NOMO-1 (cell line): ENCODE data around the gene FGF14.

ENCODE experiments used
- DNase-seq, 2 experiments: peaks; one replicate each; lab custom pipeline; 2025; ENCODE audit not compliant: unreplicated experiment in 2 of 2; lab: John Stamatoyannopoulos, UW

Gene FGF14

DNA sequence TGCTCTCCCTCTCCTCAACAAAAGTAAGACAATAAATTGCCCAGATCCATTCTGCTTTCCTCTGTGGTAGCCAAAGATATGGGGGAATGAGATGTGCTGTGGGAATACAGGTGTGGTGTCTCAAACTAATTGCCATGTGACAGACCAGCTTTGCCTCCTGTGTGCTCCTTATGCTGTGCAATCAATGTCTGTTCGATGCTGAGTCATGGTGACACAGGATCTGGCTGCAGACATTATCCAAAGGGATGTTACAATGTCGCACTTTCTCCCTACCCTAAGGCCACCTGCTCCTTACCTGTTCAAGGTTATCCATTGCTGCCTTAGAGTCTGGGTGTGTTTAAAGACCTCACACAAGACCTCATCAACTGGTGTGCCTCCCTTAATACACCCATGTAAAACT lies 32.5 kb downstream of the FGF14 start:
- DNase-seq, result no peak

DNA sequence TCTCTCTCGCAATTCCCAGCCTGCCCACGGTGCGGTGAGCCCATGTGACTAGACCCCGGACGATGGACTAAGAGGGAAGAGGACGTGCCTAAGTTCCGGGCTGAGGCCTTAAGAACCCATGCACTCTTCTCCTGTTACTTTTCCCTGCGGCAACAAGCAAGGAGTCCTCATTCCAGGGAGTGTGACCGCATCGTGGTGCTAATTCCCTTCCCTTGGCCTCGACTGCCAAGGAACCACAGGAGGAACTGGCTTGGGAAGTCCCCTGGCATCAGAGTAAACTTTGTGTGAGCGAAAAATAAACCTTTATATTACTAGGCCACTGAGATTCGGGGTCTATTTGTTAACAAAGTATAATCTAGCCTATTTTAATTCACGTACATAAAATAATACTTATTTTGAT lies 34.0 kb downstream of the FGF14 start:
- no peak for DNase-seq

DNA sequence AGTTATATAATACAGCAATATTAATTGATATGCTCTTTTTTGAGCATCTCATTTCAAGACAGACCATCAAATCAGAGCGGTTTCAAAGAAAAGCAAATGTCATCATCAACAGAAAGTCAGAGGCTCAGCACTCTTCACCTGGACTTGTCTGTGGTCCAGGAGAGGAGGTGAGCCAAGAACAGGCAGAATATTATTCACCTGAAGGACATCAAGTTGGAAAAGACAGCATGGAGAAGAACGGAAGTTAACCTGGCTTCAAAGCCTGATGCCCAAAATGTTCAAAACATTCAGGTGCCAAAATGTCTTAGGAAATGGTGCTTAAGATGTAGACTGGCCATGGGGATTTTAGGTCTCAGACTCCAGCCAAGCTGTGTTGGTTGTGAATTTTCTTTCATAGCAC lies 40.7 kb downstream of the FGF14 start:
- no peak for DNase-seq

- DNase-seq, result no peak
These were observed 42.6 kb downstream of the FGF14 start for GRCh38 chr13:102359264-102359663.

DNA sequence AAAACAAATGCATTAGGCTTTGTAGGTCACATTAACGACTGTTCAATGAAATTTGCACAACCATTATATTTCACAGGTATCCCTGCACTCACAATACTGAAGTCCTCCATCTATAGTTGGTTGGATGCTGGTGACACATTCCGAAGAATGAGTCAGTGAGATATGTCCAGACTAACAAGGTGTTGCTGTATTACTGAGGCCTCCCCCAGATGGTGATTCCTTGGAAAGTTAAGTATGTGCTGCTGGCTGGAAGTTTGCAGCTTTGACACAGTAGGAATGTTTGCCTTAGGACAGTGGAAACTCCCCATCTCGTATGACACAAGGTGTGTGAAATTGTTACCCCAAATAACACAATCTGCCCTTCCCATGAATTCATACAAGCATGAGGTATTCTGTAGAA lies 46.6 kb downstream of the FGF14 start:
- no peak for DNase-seq

DNA sequence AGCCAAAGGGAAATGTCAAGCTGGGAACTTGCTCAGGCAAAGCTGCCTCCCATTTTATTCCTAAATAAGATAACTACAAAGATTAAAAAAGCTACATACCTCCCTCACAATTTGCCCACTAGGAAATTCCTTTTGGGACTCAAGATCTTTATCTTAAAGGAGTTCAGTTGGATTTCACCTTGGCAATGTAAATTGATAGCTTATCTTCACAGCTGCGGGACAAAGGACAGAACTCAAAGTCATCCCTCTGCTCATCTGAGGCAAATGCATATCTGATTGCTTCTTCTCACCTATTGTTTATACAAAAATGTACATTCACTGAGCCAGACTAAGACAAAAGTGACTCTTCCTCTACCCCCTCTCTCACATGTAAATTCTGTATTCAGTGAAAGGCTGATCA lies 47.8 kb downstream of the FGF14 start:
- DNase-seq, result no peak

GRCh38 chr13:102351521-102351920 lies 50.3 kb downstream of the FGF14 start:
- no peak for DNase-seq

DNA sequence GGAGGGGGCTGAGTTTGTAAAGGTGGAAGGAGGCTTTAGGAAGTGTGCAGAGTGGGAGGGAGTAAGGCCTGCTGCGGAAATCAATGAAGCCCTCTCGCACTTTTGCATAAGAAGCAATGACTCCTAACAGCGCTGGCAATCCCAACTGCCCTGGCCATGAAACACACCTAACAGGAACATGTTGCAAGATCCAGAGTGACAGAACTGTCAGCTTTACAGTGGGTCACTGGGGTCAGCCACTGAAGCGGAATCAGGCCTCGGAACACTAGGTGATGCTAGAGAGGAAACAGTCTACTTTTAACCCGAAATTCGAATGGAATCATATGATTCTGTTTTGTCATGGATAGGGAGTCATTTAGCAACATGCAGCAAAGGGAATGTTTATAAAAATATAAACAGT lies 54.4 kb downstream of the FGF14 start:
- no peak for DNase-seq

- no peak for DNase-seq
These were observed 55.1 kb downstream of the FGF14 start for GRCh38 chr13:102346769-102347168.

DNA sequence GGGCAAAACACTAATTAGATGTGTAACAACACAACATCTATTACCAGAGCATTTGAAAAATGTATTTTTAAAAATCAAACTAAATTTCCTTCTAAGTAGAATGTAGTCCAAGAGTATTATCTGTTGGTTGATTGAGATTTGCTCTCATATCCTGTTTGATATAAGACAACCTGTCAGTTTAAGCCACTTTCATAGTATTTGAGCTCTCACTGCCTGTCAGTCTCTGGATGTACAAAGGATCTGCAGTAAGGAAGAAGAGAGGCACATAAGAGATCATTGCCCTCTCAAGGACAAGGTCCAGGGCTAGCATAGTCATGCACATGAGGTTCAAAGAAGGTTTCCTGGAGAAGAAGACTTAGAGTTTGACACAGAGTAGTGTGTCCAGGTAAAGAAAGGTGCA lies 57.4 kb downstream of the FGF14 start:
- DNase-seq, result no peak

DNA sequence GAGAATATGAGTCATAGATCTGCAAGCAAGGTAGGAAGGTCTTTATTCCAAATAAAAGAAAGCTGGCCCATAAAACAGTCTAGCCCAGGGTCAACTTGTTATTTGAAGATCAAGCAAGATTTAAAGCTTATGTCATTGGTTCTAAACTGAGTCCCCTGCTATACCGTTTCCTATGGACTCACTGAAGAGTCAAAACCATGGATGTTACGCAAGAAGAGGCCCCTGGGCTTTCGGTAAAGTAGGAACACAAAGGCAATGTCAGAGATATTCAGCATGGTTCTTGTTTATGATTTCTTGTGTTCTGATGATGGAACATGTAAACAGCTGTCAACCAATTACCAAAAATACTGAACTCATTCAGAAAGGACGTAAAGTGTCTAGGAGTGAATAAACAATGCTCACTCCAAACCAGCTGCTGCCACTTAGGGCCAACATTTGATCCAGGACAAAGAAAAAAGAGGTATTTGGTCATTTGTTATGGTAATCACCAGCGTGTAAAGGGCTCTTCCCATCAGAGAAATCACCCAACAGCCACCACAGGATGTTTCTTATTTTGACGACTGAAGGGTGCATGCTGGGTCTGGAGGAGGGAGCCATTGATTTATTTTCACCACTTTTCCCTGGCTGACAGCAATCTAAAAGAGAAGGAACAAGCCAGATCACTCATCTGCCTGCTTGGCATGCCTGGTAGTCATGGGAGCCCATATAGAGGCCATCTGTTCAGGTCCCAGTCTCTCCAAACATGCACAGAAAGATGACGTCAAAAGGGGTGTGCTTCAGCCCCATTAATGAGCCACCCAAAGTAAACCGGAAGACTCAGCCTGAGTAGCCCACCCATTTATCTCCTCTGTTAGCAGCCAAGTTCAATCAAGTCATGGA lies 68.3 kb downstream of the FGF14 start:
- no peak for DNase-seq

GRCh38 chr13:102328909-102329308 lies 72.9 kb downstream of the FGF14 start:
- DNase-seq, result no peak

GRCh38 chr13:102327119-102327617 lies 74.7 kb downstream of the FGF14 start:
- DNase-seq, result no peak

DNA sequence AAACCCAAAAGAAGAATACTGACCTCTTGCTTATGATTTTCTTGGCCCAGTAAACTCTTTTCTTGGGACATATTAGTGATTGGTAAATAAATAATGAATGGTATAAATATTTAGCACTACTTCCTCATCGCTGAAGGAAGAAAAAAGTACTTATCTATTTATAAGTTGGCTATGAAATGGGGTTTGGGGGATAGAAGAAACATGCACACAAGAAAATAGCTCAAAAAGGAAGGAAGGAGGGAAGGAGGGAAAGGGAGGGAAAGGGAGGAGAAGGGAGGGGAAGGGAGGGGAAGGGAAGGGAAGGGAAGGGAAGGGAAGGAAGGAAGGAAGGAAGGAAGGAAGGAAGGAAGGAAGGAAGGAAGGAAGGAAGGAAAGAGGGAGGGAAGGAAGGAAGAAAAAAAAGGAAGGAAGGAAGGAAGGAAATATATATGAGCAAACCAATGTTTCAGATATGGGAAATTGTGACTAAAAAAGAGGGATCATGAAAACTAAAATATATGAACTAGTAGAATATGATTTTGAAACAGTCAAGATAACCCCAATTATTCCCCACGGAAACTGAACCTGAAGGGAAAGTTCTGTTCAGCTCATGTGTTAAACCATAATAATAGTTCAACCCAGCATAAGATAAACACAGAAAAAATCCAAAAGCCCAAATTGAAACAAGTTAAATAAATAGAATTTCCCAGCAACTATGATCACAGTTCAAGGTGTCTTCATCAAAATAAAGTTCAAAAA lies 75.3 kb downstream of the FGF14 start:
- no peak for DNase-seq

GRCh38 chr13:102325321-102325720 lies 76.5 kb downstream of the FGF14 start:
- no peak for DNase-seq

DNA sequence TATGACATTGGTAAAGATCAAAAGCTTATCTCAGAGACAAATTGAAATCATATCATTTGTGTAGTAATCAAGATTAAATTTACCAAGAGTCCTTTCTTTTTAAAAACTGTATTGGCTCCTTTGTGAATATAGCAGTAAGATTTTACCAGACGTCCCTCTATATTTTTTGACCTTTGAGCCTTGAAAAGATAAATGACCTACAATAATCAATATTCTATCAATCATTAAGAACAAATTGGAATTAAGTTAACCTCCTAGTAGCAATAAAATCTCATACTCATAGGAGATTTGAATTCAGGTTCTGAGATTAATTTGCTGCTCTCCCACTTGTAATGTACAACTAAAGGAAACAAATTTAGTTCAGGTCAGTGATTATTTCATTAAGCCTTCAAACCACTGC lies 78.3 kb downstream of the FGF14 start:
- no peak for DNase-seq

DNA sequence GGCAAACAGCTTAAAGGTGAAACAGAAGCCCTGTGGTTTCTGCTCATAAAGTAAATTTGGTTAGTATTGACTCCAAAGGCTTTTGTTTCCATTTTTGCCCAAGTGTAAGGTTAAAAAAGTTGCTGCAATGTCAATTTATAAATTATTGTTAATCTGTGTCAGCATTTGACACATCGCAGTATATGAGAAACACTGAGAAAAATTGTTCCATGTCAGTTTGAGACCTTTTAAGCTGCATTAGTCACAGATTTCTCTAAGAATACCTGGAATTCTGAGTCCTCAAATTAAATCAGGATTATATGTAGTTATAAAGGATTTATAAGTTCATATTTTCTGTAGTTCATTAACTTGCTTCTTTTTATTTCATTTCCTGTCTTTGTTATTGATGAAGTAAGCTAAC lies 78.8 kb downstream of the FGF14 start:
- DNase-seq, result no peak

DNA sequence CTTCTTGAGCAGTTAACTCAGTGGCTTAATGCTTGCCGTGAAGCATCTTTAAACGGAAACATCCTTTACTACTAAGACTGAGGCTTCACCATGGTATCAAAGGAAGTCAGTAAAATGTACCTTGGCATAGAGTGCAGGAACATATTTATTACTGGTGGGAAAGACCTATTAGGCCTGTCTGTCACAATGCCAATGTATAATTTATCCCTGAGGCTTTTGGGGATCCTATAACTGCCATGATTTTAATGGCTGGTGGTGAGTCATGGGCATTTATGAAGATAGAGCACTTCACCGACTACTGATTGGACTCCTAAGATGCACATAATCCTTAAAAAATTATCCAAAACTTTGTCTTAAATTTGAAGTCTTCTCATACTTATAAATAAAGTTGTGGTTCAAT lies 79.6 kb downstream of the FGF14 start:
- no peak for DNase-seq

DNA sequence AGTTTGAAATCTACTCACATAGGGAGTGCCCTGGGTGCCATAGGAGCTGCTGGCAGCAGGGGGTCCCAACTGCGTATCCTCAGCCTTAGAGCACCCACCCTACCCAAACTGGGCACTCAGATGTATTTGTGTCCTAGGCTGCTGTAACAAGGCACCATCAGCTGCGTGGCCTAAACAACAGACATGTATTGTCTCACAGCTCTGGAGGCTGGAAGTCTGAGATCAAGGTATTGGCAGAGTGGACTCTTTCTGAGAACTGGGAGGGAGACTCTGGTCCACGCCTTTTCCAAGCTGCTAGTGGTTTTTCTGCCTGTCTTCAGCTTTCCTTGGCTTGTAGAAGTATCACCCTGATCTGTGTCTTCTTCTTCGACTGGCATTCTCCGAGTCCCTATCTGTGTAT lies 83.6 kb downstream of the FGF14 start:
- DNase-seq, result no peak

- no peak for DNase-seq
These were observed 84.3 kb downstream of the FGF14 start for GRCh38 chr13:102317593-102317992.

GRCh38 chr13:102316732-102317131 lies 85.1 kb downstream of the FGF14 start:
- no peak for DNase-seq

DNA sequence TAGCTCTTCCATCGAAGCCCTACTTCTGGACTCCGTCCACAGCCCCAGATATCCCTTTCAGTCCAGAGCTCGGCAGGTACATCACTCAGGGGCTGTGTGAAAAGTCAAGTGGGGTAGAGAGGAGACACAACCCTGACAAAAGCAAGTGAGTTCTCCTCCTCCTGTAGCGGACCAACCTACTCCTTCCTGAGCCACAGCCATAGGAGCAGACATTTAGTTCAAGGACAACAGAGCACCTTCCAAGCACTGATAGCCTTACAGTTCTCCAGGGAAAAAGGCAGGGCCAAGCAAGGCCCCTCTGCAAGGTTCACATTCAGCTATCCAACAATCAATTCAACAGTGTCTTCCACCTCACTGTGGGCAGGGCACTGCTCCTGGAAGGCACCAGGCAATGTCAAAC lies 89.0 kb downstream of the FGF14 start:
- no peak for DNase-seq
